Endothelial cell of umbilical vein (primary cell): Measurements from ENCODE around the gene DAO. TPM values are rescaled to one million over a fixed set of nuclear protein-coding genes. Genes with fewer than 3 reads are reported as not detected.

ENCODE experiments used
- BruUV-seq: library from RNA; stranded (reverse); fragments of 400-500 nt; replicated peaks from 2 replicates; lab custom pipeline; 2021; lab: Mats Ljungman, UMichigan
- CTCF ChIA-PET: fragments of 300-600, 350-600 bp; sonication (Branson Sonifier 250); formaldehyde crosslinking; loops from one replicate; lab custom pipeline; 2021; ENCODE audit warnings: antibody characterized with exemption, inconsistent platforms; lab: Charles Lee
- POLR2A ChIA-PET: fragments of 300-600, 350-600 bp; sonication (Branson Sonifier 250); formaldehyde crosslinking; loops from one replicate; lab custom pipeline; 2021; ENCODE audit warnings: antibody characterized with exemption, inconsistent platforms; lab: Charles Lee
- DNase-seq: peaks from one replicate; pipeline ENCODE4 v3.0.0-alpha.2; 2011; ENCODE audit warnings: low read depth, low spot score
- FAIRE-seq: peaks from 2 replicates; lab custom pipeline; 2011; peaks lifted over from hg19 to GRCh38; lab: Jason Lieb, UNC
- H2AFZ ChIP-seq: 2 replicates; pipeline ENCODE4 v1.6.0; 2012; ENCODE audit warnings: low read depth, low read length, control low read depth, inconsistent platforms
- H3K27ac ChIP-seq: 2 replicates; pipeline ENCODE4 v1.5.1; 2011; ENCODE audit warnings: low read depth, mild to moderate bottlenecking, control low read depth, low read length, moderate library complexity; ENCODE audit not compliant: insufficient read depth
- H3K27me3 ChIP-seq, 2 experiments: 2 replicates each; pipeline versions ENCODE4 v1.6.0 to v1.6.1; 2011; ENCODE audit warnings: low read length in 2 of 2, mixed read lengths in 1 of 2; ENCODE audit not compliant: control insufficient read depth in 2 of 2, insufficient read depth in 2 of 2
- H3K36me3 ChIP-seq, 2 experiments: 2 replicates in 1 of 2; 3 replicates in 1 of 2; pipeline ENCODE4 v1.5.1; 2011; ENCODE audit warnings: low read length in 2 of 2, mild to moderate bottlenecking in 1 of 2, moderate library complexity in 1 of 2; ENCODE audit not compliant: control insufficient read depth in 2 of 2, insufficient read depth in 2 of 2; ENCODE audit errors: extremely low read depth in 1 of 2
- H3K4me1 ChIP-seq: 3 replicates; pipeline ENCODE4 v1.5.1; 2011; ENCODE audit warnings: mild to moderate bottlenecking, low read length; ENCODE audit not compliant: control insufficient read depth, insufficient read depth; ENCODE audit errors: extremely low read depth
- H3K4me2 ChIP-seq: 2 replicates; pipeline ENCODE4 v1.6.1; 2011; ENCODE audit warnings: low read length, control low read depth, mixed read lengths; ENCODE audit not compliant: insufficient read depth
- H3K4me3 ChIP-seq, 3 experiments: fragments of 200-600 bp in 1 of 3; sonication (generic), shearing (Covaris generic) in 1 of 3; replicated peaks in 1 of 3; 2 replicates each; pipeline ENCODE4 v1.5.1; 2011 to 2016; ENCODE audit warnings: control low read depth in 3 of 3, low read length in 3 of 3, mild to moderate bottlenecking in 2 of 3, inconsistent platforms in 1 of 3, low read depth in 1 of 3, moderate library complexity in 1 of 3; ENCODE audit not compliant: insufficient read depth in 1 of 3
- H3K79me2 ChIP-seq: 2 replicates; pipeline ENCODE4 v1.6.0; 2012; ENCODE audit warnings: low read length, inconsistent platforms; ENCODE audit not compliant: control insufficient read depth, insufficient read depth
- H3K9ac ChIP-seq: replicated peaks from 2 replicates; pipeline ENCODE3; 2011; ENCODE audit warnings: low read length, control low read depth; ENCODE audit not compliant: insufficient read depth; ENCODE audit errors: extremely low read depth
- H3K9me1 ChIP-seq: replicated peaks from 3 replicates; pipeline ENCODE4 v1.6.0; 2011; ENCODE audit warnings: mild to moderate bottlenecking, low read length; ENCODE audit not compliant: control insufficient read depth, insufficient read depth; ENCODE audit errors: extremely low read depth
- H3K9me3 ChIP-seq: replicated peaks from 2 replicates; pipeline ENCODE4 v1.5.1; 2012; ENCODE audit warnings: low read length, inconsistent platforms; ENCODE audit not compliant: control insufficient read depth, insufficient read depth
- H4K20me1 ChIP-seq: replicated peaks from 2 replicates; pipeline ENCODE3; 2011; ENCODE audit warnings: mild to moderate bottlenecking, low read length; ENCODE audit not compliant: control insufficient read depth, insufficient read depth; ENCODE audit errors: extremely low read depth
- FOS ChIP-seq: IDR thresholded peaks from 2 replicates; pipeline ENCODE4 v1.6.1; 2011; ENCODE audit warnings: mild to moderate bottlenecking, low read length, moderate library complexity, borderline replicate concordance; ENCODE audit not compliant: insufficient read depth
- GATA2 ChIP-seq: IDR thresholded peaks from 2 replicates; pipeline ENCODE4 v1.7.0; 2011; ENCODE audit warnings: low read depth, mild to moderate bottlenecking, moderate library complexity, mixed read lengths, low read length; ENCODE audit not compliant: insufficient read length, insufficient read depth
- JUN ChIP-seq: IDR thresholded peaks from 2 replicates; pipeline ENCODE4 v1.6.1; 2011; ENCODE audit warnings: borderline replicate concordance, low read depth; ENCODE audit not compliant: insufficient read length, insufficient read depth
- MYC ChIP-seq: IDR thresholded peaks from one replicate; pipeline ENCODE4 v1.6.1; 2011; ENCODE audit warnings: mild to moderate bottlenecking, low read depth, low read length
- POLR2A ChIP-seq: IDR thresholded peaks from 2 replicates; pipeline ENCODE4 v1.6.1; 2012; ENCODE audit warnings: low read depth, mild to moderate bottlenecking, control low read depth, low read length
- dilution Hi-C: fragments of 300-500 bp; cut with MboI; formaldehyde crosslinking; loops from one replicate; pipeline ENCODE4 v1.15.0; 2019; ENCODE audit warnings: low sequenced_read_pairs; ENCODE audit not compliant: extremely low pct_ligation_motif_present
- intact Hi-C: fragments of 100-400 bp; cut with micrococcal nuclease; formaldehyde crosslinking; loops from one replicate; pipeline ENCODE4 v1.10.0; 2022
- polyA plus RNA-seq, 4 experiments: library from polyadenylated mRNA; depleted of rRNA in 3 of 4; stranded (reverse) in 3 of 4; unstranded in 1 of 4; fragments of >200 nt; gene quantifications; 2 replicates each; pipeline versions ENCODE4 v1.2.1 to v1.2.3, GENCODE V29; 2011 to 2012; ENCODE audit warnings: missing spikeins in 1 of 4
- total RNA-seq: library from RNA; stranded (reverse); gene quantifications from 2 replicates; pipeline ENCODE4 v1.2.3, GENCODE V29; 2021
- TF ChIP-seq, protein P1 (sequence below), 2 donors: IDR thresholded peaks; 1 replicate in 1 of 2; 2 replicates in 1 of 2; pipeline ENCODE4 v1.5.1; 2011; ENCODE audit warnings: low read length in 2 of 2, mild to moderate bottlenecking in 2 of 2, moderate library complexity in 2 of 2, control low read depth in 1 of 2, inconsistent platforms in 1 of 2, low read depth in 1 of 2; ENCODE audit not compliant: insufficient read depth in 1 of 2; ENCODE audit errors: extremely low read depth in 1 of 2
- TF ChIP-seq, protein P2 (sequence below): IDR thresholded peaks from 2 replicates; pipeline ENCODE4 v1.6.1; 2011; ENCODE audit not compliant: insufficient read depth, insufficient read length

The DAO gene
- total and polyA plus RNA-seq, 2 donors (not counting 3 experiments of a cell fraction or from before 2014, with no cell fraction given), result not detected

DNA sequence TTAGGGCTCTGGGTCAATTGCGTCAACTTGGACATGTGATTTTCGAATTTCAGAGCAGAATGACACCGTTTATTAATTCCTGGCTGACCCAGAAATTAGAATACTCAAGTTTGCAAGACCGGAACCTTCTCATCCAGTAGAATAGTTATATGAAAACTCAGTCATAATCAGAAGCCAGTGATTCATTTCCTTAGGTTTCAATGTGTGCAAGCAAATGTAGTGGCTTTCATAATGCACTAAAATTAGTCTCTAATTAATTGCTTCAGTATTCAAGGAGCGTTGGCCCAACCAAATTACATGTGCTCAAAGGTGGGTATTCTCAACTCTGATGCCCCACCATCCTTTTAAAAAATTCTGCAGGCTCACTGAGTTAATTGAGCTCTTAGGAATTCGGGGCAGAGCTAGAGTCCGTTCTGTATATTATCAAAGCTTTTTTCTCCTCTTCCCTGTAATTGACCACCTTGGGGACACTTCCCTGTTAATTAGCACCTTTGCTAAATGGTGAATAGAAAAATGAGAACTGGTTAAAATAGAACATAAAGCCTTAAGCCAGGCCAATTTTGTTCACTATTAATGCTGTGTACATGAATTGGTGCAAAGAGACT lies 55.4 kb downstream of the DAO start:
- peak; percentile 31 for FAIRE-seq
- H2AFZ ChIP-seq, result no peak overlapping the region
- no peak overlapping the region for H3K27ac ChIP-seq
- peaks cover 0 to 2% of the 10 kb centered on the region in 2 experiments for H3K27me3 ChIP-seq
- H3K4me1 ChIP-seq, result no peaks in the 10 kb centered on the region
- no peaks in the 10 kb centered on the region for H4K20me1 ChIP-seq
- no peak for TF ChIP-seq POLR2A
- TF ChIP-seq JUN, result no peak
- TF ChIP-seq FOS, result peak; percentile 19
- TF ChIP-seq GATA2, result no peak
- TF ChIP-seq, protein P1, sequence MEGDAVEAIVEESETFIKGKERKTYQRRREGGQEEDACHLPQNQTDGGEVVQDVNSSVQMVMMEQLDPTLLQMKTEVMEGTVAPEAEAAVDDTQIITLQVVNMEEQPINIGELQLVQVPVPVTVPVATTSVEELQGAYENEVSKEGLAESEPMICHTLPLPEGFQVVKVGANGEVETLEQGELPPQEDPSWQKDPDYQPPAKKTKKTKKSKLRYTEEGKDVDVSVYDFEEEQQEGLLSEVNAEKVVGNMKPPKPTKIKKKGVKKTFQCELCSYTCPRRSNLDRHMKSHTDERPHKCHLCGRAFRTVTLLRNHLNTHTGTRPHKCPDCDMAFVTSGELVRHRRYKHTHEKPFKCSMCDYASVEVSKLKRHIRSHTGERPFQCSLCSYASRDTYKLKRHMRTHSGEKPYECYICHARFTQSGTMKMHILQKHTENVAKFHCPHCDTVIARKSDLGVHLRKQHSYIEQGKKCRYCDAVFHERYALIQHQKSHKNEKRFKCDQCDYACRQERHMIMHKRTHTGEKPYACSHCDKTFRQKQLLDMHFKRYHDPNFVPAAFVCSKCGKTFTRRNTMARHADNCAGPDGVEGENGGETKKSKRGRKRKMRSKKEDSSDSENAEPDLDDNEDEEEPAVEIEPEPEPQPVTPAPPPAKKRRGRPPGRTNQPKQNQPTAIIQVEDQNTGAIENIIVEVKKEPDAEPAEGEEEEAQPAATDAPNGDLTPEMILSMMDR (IDR thresholded peaks at IDR 0.05; ENCODE audit: extremely low read depth in 1 of 2, insufficient read depth in 1 of 2, low read depth in 1 of 2, low read length in 2 of 2), result no peak
- TF ChIP-seq, protein P2, sequence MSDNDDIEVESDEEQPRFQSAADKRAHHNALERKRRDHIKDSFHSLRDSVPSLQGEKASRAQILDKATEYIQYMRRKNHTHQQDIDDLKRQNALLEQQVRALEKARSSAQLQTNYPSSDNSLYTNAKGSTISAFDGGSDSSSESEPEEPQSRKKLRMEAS, result no peak
- no peak for TF ChIP-seq MYC
- no peak overlapping the region for H3K4me3 ChIP-seq
- H3K9ac ChIP-seq, result no peak overlapping the region
- intact Hi-C loops, result no loop called here
- no TSS peak for BruUV-seq
- ChIA-PET CTCF (interaction anchor here (1.0 kb wide), 1 partner anchor 14 kb away, joined by 3 read pairs; no protein-coding TSS in a partner anchor), POLR2A (no interaction called here)
- no peak overlapping the region for H3K4me2 ChIP-seq
- H3K36me3 ChIP-seq, result no peaks in the 10 kb centered on the region
- no peaks in the 10 kb centered on the region for H3K9me1 ChIP-seq
- no peaks in the 10 kb centered on the region for H3K79me2 ChIP-seq
- dilution Hi-C loops, result no loop called here
- H3K9me3 ChIP-seq, result no peaks in the 10 kb centered on the region
- DNase-seq, result no peak
